ENCODE data around the gene DEFB118. TPM values are rescaled to one million over a fixed set of nuclear protein-coding genes. Genes with fewer than 3 reads are reported as not detected.

The DEFB118 gene
- total RNA-seq, 1 experiment from 2014 or later, result not detected

DNA sequence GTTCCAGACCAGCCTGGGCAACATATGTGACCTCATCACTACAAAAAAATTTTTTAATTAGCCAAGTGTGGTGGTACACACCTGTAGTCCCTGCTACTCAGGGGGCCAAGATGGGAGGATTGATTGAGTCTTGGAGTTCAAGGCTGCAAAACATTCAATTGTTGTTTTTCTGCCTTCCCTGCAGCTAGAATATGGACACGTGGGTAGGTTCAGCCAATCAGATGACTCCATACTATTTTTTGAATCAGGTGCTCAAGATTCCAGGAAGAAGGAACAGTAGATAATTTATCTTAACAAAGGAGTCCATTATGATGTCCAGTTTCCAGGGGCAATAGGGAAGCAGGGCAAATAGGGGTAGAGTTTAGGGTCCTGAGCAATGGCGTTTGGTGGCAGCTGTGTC is 24.4 kb downstream of the DEFB118 start:
- no peaks in the 10 kb centered on the region for H3K27me3 ChIP-seq (ENCODE audit: low read length)
- no peak overlapping the region for H3K9ac ChIP-seq (ENCODE audit: low read length)
- no peaks in the 10 kb centered on the region for H3K4me1 ChIP-seq (ENCODE audit: low read length)
- no peak overlapping the region for H3K4me3 ChIP-seq (ENCODE audit: low read length)
- H3K36me3 ChIP-seq (ENCODE audit: insufficient read depth, low read length), result no peaks in the 10 kb centered on the region
- no peak overlapping the region for H3K27ac ChIP-seq (ENCODE audit: low read length)
- H3K4me2 ChIP-seq (ENCODE audit: low read depth, low read length, poor library complexity, severe bottlenecking), result no peak overlapping the region
- H3K9me2 ChIP-seq (replicated peaks; ENCODE audit: insufficient read depth, low read length), result no peaks in the 10 kb centered on the region
- no peaks in the 10 kb centered on the region for H3K79me2 ChIP-seq (ENCODE audit: low read length)
- H4K20me1 ChIP-seq (ENCODE audit: insufficient read depth, low read depth, low read length), result no peaks in the 10 kb centered on the region
- no peak overlapping the region for H2AFZ ChIP-seq (ENCODE audit: low read length)
- no peaks in the 10 kb centered on the region for H3K9me3 ChIP-seq (ENCODE audit: low read length)
- no peak for DNase-seq

- Histone ChIP-seq H3K9me2 (replicated peaks; ENCODE audit: insufficient read depth, low read length) (no peaks in the 10 kb centered on the region), H3K27me3 (ENCODE audit: low read length) (no peaks in the 10 kb centered on the region), H3K4me3 (ENCODE audit: low read length) (no peak overlapping the region)
Measured at GRCh38 chr20:31394900-31395299, 26.5 kb downstream of the DEFB118 start.

GRCh38 chr20:31403886-31404285 is 35.5 kb downstream of the DEFB118 start:
- Histone ChIP-seq H3K4me2 (ENCODE audit: low read depth, low read length, poor library complexity, severe bottlenecking) (no peak overlapping the region), H3K9ac (ENCODE audit: low read length) (no peak overlapping the region), H3K9me3 (ENCODE audit: low read length) (no peaks in the 10 kb centered on the region), H3K27me3 (ENCODE audit: low read length) (no peaks in the 10 kb centered on the region), H3K27ac (ENCODE audit: low read length) (no peak overlapping the region), H3K4me1 (ENCODE audit: low read length) (no peaks in the 10 kb centered on the region), H3K79me2 (ENCODE audit: low read length) (no peaks in the 10 kb centered on the region), H3K9me2 (replicated peaks; ENCODE audit: insufficient read depth, low read length) (no peaks in the 10 kb centered on the region), H3K36me3 (ENCODE audit: insufficient read depth, low read length) (no peaks in the 10 kb centered on the region), H3K4me3 (ENCODE audit: low read length) (no peak overlapping the region), H4K20me1 (ENCODE audit: insufficient read depth, low read depth, low read length) (no peaks in the 10 kb centered on the region), H2AFZ (ENCODE audit: low read length) (no peak overlapping the region)
- no peak for DNase-seq

More at GRCh38 chr20:31394900-31395299, 26.5 kb downstream of the DEFB118 start:
- Histone ChIP-seq H3K9me3 (ENCODE audit: low read length) (no peaks in the 10 kb centered on the region), H3K4me1 (ENCODE audit: low read length) (no peaks in the 10 kb centered on the region), H3K4me2 (ENCODE audit: low read depth, low read length, poor library complexity, severe bottlenecking) (no peak overlapping the region), H2AFZ (ENCODE audit: low read length) (no peak overlapping the region), H3K27ac (ENCODE audit: low read length) (no peak overlapping the region), H3K79me2 (ENCODE audit: low read length) (no peaks in the 10 kb centered on the region), H3K36me3 (ENCODE audit: insufficient read depth, low read length) (no peaks in the 10 kb centered on the region), H4K20me1 (ENCODE audit: insufficient read depth, low read depth, low read length) (no peaks in the 10 kb centered on the region), H3K9ac (ENCODE audit: low read length) (no peak overlapping the region)
- no peak for DNase-seq

DNA sequence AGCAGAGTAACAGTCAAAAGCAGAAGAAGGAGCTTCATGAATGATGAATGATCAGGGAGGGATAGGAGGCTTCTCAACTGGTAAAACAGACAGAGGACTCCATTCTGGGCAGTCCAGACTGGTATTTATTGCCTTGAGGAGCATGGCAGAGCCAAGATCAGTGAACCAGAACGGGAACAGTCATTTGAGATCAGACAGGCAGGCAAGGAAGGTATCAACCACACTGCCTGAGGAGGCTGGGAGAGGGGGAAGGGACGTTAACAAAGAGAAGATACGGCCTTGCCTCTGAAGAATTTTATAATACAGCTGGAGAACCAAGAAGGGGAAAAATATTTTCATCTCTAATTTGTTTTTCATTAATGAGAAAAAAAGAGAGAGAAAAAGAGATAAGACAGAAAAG is 37.7 kb downstream of the DEFB118 start, which contains the start of gene DEFB121:
DEFB121 (minus strand) TSS at position 101 of the 400 bp plus-strand sequence; CDS start at position 38, 63 bp downstream.
- no peak within 1 kb of the TSS for H2AFZ ChIP-seq (ENCODE audit: low read length)
- no peaks in the 10 kb centered on the region for H3K4me1 ChIP-seq (ENCODE audit: low read length)
- no peaks in the 10 kb centered on the region for H3K9me2 ChIP-seq (replicated peaks; ENCODE audit: insufficient read depth, low read length)
- no peak within 1 kb of the TSS for H3K9ac ChIP-seq (ENCODE audit: low read length)
- DNase-seq, result no peak
- H3K4me2 ChIP-seq (ENCODE audit: low read depth, low read length, poor library complexity, severe bottlenecking), result no peak within 1 kb of the TSS
- no peaks in the 10 kb centered on the region for H3K27me3 ChIP-seq (ENCODE audit: low read length)
- no peaks in the 10 kb centered on the region for H3K79me2 ChIP-seq (ENCODE audit: low read length)
- H4K20me1 ChIP-seq (ENCODE audit: insufficient read depth, low read depth, low read length), result no peaks in the 10 kb centered on the region
- no peaks in the 10 kb centered on the region for H3K36me3 ChIP-seq (ENCODE audit: insufficient read depth, low read length)
- no peak within 1 kb of the TSS for H3K4me3 ChIP-seq (ENCODE audit: low read length)
- H3K9me3 ChIP-seq (ENCODE audit: low read length), result no peaks in the 10 kb centered on the region
- no peak within 1 kb of the TSS for H3K27ac ChIP-seq (ENCODE audit: low read length)

- Histone ChIP-seq H3K4me1 (ENCODE audit: low read length) (no peaks in the 10 kb centered on the region), H2AFZ (ENCODE audit: low read length) (no peak overlapping the region), H3K36me3 (ENCODE audit: insufficient read depth, low read length) (no peaks in the 10 kb centered on the region), H3K9me3 (ENCODE audit: low read length) (no peaks in the 10 kb centered on the region), H3K9me2 (replicated peaks; ENCODE audit: insufficient read depth, low read length) (no peaks in the 10 kb centered on the region), H3K4me2 (ENCODE audit: low read depth, low read length, poor library complexity, severe bottlenecking) (no peak overlapping the region), H3K27ac (ENCODE audit: low read length) (no peak overlapping the region), H3K9ac (ENCODE audit: low read length) (no peak overlapping the region), H3K4me3 (ENCODE audit: low read length) (no peak overlapping the region), H4K20me1 (ENCODE audit: insufficient read depth, low read depth, low read length) (no peaks in the 10 kb centered on the region), H3K27me3 (ENCODE audit: low read length) (no peaks in the 10 kb centered on the region), H3K79me2 (ENCODE audit: low read length) (no peaks in the 10 kb centered on the region)
- DNase-seq, result no peak
Measured at GRCh38 chr20:31410011-31410410, 41.6 kb downstream of the DEFB118 start.

DNA sequence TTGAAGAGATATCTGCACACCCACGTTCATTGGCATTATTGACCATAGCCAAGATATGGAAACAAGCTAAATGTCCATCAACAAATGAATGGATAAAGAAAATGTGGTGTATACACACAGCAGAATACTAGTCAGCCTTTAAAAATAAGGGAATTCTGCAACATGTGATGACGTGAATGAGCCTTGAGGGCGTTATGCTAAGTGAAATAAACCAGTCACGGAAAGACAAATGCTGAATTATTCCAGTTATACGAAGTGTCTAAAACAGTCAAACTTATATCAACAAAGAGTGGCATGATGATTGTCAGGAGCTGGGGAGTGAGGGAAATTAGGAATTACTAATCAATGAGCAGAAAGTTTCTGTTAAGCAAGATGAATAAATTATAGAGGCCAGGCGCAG is 46.0 kb downstream of the DEFB118 start:
- Histone ChIP-seq H4K20me1 (ENCODE audit: insufficient read depth, low read depth, low read length) (no peaks in the 10 kb centered on the region), H3K4me2 (ENCODE audit: low read depth, low read length, poor library complexity, severe bottlenecking) (no peak overlapping the region)

GRCh38 chr20:31415653-31416052 is 47.3 kb downstream of the DEFB118 start:
- Histone ChIP-seq H3K4me1 (ENCODE audit: low read length) (no peaks in the 10 kb centered on the region), H3K9me2 (replicated peaks; ENCODE audit: insufficient read depth, low read length) (no peaks in the 10 kb centered on the region), H3K79me2 (ENCODE audit: low read length) (no peaks in the 10 kb centered on the region)

More for the DNA sequence above, 46.0 kb downstream of the DEFB118 start:
- Histone ChIP-seq H3K9me2 (replicated peaks; ENCODE audit: insufficient read depth, low read length) (no peaks in the 10 kb centered on the region), H3K79me2 (ENCODE audit: low read length) (no peaks in the 10 kb centered on the region), H3K27me3 (ENCODE audit: low read length) (no peaks in the 10 kb centered on the region), H3K27ac (ENCODE audit: low read length) (no peak overlapping the region), H3K36me3 (ENCODE audit: insufficient read depth, low read length) (no peaks in the 10 kb centered on the region), H3K9ac (ENCODE audit: low read length) (no peak overlapping the region), H3K9me3 (ENCODE audit: low read length) (no peaks in the 10 kb centered on the region), H2AFZ (ENCODE audit: low read length) (no peak overlapping the region), H3K4me3 (ENCODE audit: low read length) (no peak overlapping the region), H3K4me1 (ENCODE audit: low read length) (no peaks in the 10 kb centered on the region)
- no peak for DNase-seq

DNA sequence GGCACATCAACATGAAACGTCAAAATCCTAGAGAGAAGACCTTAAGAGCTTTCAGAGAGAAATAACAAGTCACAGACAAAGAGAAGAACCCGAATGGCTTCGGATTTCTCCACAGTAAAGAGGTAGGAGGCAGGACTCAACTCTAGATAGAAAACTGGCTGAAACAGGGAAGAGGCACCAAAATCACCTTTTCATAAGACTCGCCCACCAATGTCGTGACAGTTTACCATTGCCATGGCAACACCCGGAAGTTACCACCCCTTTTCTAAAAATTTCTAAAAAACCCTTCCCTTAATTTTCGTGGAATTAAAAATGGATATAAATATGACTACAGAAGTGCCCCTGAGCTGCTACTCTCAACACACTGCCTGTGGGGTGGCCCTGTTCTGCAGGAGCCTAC is 49.9 kb downstream of the DEFB118 start:
- Histone ChIP-seq H3K27me3 (ENCODE audit: low read length) (no peaks in the 10 kb centered on the region), H3K9me3 (ENCODE audit: low read length) (no peaks in the 10 kb centered on the region), H3K9ac (ENCODE audit: low read length) (no peak overlapping the region), H3K4me2 (ENCODE audit: low read depth, low read length, poor library complexity, severe bottlenecking) (no peak overlapping the region), H3K9me2 (replicated peaks; ENCODE audit: insufficient read depth, low read length) (no peaks in the 10 kb centered on the region), H3K36me3 (ENCODE audit: insufficient read depth, low read length) (no peaks in the 10 kb centered on the region), H3K4me3 (ENCODE audit: low read length) (no peak overlapping the region), H3K27ac (ENCODE audit: low read length) (no peak overlapping the region), H3K4me1 (ENCODE audit: low read length) (no peaks in the 10 kb centered on the region), H2AFZ (ENCODE audit: low read length) (no peak overlapping the region), H3K79me2 (ENCODE audit: low read length) (no peaks in the 10 kb centered on the region), H4K20me1 (ENCODE audit: insufficient read depth, low read depth, low read length) (no peaks in the 10 kb centered on the region)
- DNase-seq, result no peak

More at GRCh38 chr20:31415653-31416052, 47.3 kb downstream of the DEFB118 start:
- Histone ChIP-seq H3K4me3 (ENCODE audit: low read length) (no peak overlapping the region), H2AFZ (ENCODE audit: low read length) (no peak overlapping the region), H3K9me3 (ENCODE audit: low read length) (no peaks in the 10 kb centered on the region), H3K36me3 (ENCODE audit: insufficient read depth, low read length) (no peaks in the 10 kb centered on the region), H3K4me2 (ENCODE audit: low read depth, low read length, poor library complexity, severe bottlenecking) (no peak overlapping the region), H3K27me3 (ENCODE audit: low read length) (no peaks in the 10 kb centered on the region), H4K20me1 (ENCODE audit: insufficient read depth, low read depth, low read length) (no peaks in the 10 kb centered on the region), H3K9ac (ENCODE audit: low read length) (no peak overlapping the region), H3K27ac (ENCODE audit: low read length) (no peak overlapping the region)
- DNase-seq, result no peak

Measured in Karpas-422 (cell line).